Type B pancreatic cell (in vitro differentiated cells): Measurements from ENCODE around the gene TBC1D5. TPM values are rescaled to one million over a fixed set of nuclear protein-coding genes. Genes with fewer than 3 reads are reported as not detected.

Source experiments
- DNase-seq: peaks from one replicate; pipeline ENCODE4 v3.0.0; 2021; ENCODE audit warnings: mixed read lengths; ENCODE audit not compliant: unreplicated experiment; ENCODE audit errors: extremely low spot score
- H3K27ac Mint-ChIP-seq: 2 replicates; pipeline ENCODE4 v1.8.0; 2021; ENCODE audit warnings: mild to moderate bottlenecking, mixed read lengths
- H3K27me3 Mint-ChIP-seq: 2 replicates; pipeline ENCODE4 v1.8.0; 2021; ENCODE audit warnings: mixed read lengths
- H3K36me3 Mint-ChIP-seq: 2 replicates; pipeline ENCODE4 v1.8.0; 2021; ENCODE audit warnings: mixed read lengths
- H3K4me1 Mint-ChIP-seq: one replicate; pipeline ENCODE4 v1.8.0; 2021; ENCODE audit warnings: mixed read lengths; ENCODE audit not compliant: unreplicated experiment
- H3K4me3 Mint-ChIP-seq: 2 replicates; pipeline ENCODE4 v1.8.0; 2021; ENCODE audit warnings: mild to moderate bottlenecking, mixed read lengths
- H3K9me3 Mint-ChIP-seq: 2 replicates; pipeline ENCODE4 v1.8.0; 2021; ENCODE audit warnings: mixed read lengths
- total RNA-seq: library from RNA; stranded (reverse); gene quantifications from 2 replicates; pipeline ENCODE4 v1.2.1, GENCODE V29; 2021; ENCODE audit warnings: low replicate concordance
- TF ChIP-seq, protein P1 (sequence below): fragments of 200-600 bp; sonication (generic); conservative IDR thresholded peaks from 2 replicates; pipeline ENCODE4 v1.5.0; 2021; ENCODE audit warnings: antibody characterized with exemption, mild to moderate bottlenecking

TBC1D5 gene
- total RNA-seq, 1 donor from 2014 or later = 48.7 TPM

DNA sequence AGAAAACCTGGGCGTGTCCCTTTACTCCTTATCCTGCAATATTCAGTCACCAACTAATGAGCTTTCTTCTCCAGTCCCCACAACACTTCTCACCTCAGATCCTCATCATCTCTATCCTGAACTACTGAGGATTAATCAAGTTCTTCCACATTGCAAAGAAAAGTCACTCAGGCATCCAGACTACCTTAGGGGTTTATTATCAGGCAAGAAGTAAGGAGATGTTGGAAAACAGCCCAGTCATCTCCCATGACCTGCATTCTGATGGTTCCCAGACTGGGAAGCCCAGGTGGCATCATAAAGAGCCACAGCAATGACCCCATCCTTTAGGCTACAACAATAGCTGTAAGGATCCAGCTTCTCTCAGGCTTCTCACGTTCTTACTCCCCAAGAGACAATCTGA, 3.5 kb upstream of the TBC1D5 start:
- H3K27ac Mint-ChIP-seq = no peak overlapping the region
- H3K36me3 Mint-ChIP-seq = no peaks in the 10 kb centered on the region
- H3K4me1 Mint-ChIP-seq = peaks cover 20% of the 10 kb centered on the region
- no peaks in the 10 kb centered on the region for H3K27me3 Mint-ChIP-seq
- peaks cover 5% of the 10 kb centered on the region for H3K9me3 Mint-ChIP-seq
- TF ChIP-seq, protein P1, sequence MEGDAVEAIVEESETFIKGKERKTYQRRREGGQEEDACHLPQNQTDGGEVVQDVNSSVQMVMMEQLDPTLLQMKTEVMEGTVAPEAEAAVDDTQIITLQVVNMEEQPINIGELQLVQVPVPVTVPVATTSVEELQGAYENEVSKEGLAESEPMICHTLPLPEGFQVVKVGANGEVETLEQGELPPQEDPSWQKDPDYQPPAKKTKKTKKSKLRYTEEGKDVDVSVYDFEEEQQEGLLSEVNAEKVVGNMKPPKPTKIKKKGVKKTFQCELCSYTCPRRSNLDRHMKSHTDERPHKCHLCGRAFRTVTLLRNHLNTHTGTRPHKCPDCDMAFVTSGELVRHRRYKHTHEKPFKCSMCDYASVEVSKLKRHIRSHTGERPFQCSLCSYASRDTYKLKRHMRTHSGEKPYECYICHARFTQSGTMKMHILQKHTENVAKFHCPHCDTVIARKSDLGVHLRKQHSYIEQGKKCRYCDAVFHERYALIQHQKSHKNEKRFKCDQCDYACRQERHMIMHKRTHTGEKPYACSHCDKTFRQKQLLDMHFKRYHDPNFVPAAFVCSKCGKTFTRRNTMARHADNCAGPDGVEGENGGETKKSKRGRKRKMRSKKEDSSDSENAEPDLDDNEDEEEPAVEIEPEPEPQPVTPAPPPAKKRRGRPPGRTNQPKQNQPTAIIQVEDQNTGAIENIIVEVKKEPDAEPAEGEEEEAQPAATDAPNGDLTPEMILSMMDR = no peak
- no peak overlapping the region for H3K4me3 Mint-ChIP-seq
- no peak for DNase-seq

- Mint-ChIP-seq H3K27me3 (no peaks in the 10 kb centered on the region), H3K9me3 (peaks cover 5% of the 10 kb centered on the region), H3K4me1 (peaks cover 26% of the 10 kb centered on the region), H3K4me3 (peak overlapping the region; percentile 13), H3K36me3 (no peaks in the 10 kb centered on the region), H3K27ac (no peak overlapping the region)
- DNase-seq = no peak
- TF ChIP-seq, protein P1 = no peak
These were observed 2.9 kb upstream of the TBC1D5 start for GRCh38 chr3:17745301-17745700.

- H3K36me3 Mint-ChIP-seq = no peaks in the 10 kb centered on the region
- H3K27ac Mint-ChIP-seq = no peak overlapping the region
- peaks cover 5% of the 10 kb centered on the region for H3K9me3 Mint-ChIP-seq
- no peaks in the 10 kb centered on the region for H3K27me3 Mint-ChIP-seq
- DNase-seq = no peak
- H3K4me3 Mint-ChIP-seq = peak overlapping the region; percentile 54
- peaks cover 26% of the 10 kb centered on the region for H3K4me1 Mint-ChIP-seq
- TF ChIP-seq, protein P1 = no peak
These were observed 2.3 kb upstream of the TBC1D5 start for GRCh38 chr3:17744693-17745092.

GRCh38 chr3:17743658-17743995, 1.2 kb upstream of the TBC1D5 start:
- peaks cover 34% of the 10 kb centered on the region for H3K4me1 Mint-ChIP-seq
- H3K27ac Mint-ChIP-seq = peak overlapping the region; percentile 89
- TF ChIP-seq, protein P1 = no peak

DNA sequence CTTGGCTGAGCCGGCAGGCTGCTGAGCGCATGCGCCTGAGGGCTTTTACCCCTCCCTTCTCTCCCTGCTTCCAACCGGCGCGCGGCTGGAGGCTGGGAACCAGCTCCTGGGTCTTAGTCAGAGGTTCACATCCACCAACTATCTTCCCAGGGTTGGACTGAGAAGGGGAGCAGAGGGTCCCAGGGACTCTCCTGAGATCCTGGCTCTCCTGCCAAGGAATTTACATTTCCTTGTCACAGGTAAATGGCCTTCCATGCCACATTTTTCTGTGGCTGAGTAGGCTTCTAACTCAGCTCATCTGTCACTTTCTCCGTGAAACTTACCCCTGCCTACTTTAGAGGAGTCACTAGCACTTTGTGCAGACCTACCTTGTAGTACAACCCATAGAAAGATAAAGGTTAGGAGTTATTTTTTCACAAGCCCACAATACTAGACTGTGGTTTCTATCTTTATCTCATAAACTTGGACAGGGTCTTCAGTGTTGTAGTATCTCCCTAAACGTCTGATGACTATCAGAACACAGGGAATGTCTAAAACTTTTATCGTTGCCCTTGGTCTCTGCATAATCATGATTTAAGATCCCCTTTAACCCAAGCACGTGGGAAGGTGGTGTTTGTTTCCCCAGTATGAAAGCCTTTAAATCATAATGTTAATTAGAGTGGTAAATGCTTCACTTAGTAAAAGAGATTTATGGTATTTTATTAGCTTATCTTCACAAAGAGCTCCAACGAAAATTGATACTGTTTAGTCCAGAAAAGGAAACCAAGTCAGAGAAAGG, 638 bp upstream of the TBC1D5 start:
- H3K4me3 Mint-ChIP-seq = peak overlapping the region; percentile 95
- peaks cover 34% of the 10 kb centered on the region for H3K4me1 Mint-ChIP-seq

More at GRCh38 chr3:17743658-17743995, 1.2 kb upstream of the TBC1D5 start:
- Mint-ChIP-seq H3K4me3 (peak overlapping the region; percentile 95), H3K9me3 (peaks cover 5% of the 10 kb centered on the region), H3K27me3 (no peaks in the 10 kb centered on the region), H3K36me3 (peaks cover 5% of the 10 kb centered on the region)
- DNase-seq = no peak

More for the DNA sequence above, 638 bp upstream of the TBC1D5 start:
- H3K27me3 Mint-ChIP-seq = no peaks in the 10 kb centered on the region
- no peak for DNase-seq
- H3K27ac Mint-ChIP-seq = peak overlapping the region; percentile 89
- TF ChIP-seq, protein P1 = no peak
- peaks cover 5% of the 10 kb centered on the region for H3K9me3 Mint-ChIP-seq
- H3K36me3 Mint-ChIP-seq = peaks cover 5% of the 10 kb centered on the region
